WERI-Rb-1 (cell line): Measurements from ENCODE around the gene TOM1L2.

Experiments
- DNase-seq: peaks from one replicate; pipeline ENCODE4 v3.0.0-alpha.2; 2020
- H3K27ac ChIP-seq: fragments of 250-450 bp; sonication (Bioruptor Pico); 2 replicates; pipeline ENCODE4 v1.5.1; 2020; ENCODE audit warnings: mild to moderate bottlenecking, moderate library complexity
- H3K27me3 ChIP-seq: fragments of 250-450 bp; sonication (Bioruptor Pico); 2 replicates; pipeline ENCODE4 v1.5.1; 2021; ENCODE audit warnings: mild to moderate bottlenecking, low read depth, moderate library complexity; ENCODE audit not compliant: insufficient read depth, severe bottlenecking
- H3K36me3 ChIP-seq: fragments of 250-450 bp; sonication (Bioruptor Pico); 2 replicates; pipeline ENCODE4 v1.5.1; 2020; ENCODE audit warnings: mild to moderate bottlenecking, moderate library complexity
- H3K4me3 ChIP-seq: 2 replicates; pipeline ENCODE4 v1.5.1; 2011; ENCODE audit warnings: low read depth, mild to moderate bottlenecking, control low read depth, low read length
- H3K9me3 ChIP-seq: fragments of 250-450 bp; sonication (Bioruptor Pico); 2 replicates; pipeline ENCODE4 v1.5.1; 2021; ENCODE audit warnings: mild to moderate bottlenecking, moderate library complexity; ENCODE audit not compliant: severe bottlenecking
- TF ChIP-seq, protein P1 (sequence below): IDR thresholded peaks from 2 replicates; pipeline ENCODE4 v1.5.1; 2011; ENCODE audit warnings: low read depth, mild to moderate bottlenecking, control low read depth, inconsistent platforms, low read length

TOM1L2 gene

DNA sequence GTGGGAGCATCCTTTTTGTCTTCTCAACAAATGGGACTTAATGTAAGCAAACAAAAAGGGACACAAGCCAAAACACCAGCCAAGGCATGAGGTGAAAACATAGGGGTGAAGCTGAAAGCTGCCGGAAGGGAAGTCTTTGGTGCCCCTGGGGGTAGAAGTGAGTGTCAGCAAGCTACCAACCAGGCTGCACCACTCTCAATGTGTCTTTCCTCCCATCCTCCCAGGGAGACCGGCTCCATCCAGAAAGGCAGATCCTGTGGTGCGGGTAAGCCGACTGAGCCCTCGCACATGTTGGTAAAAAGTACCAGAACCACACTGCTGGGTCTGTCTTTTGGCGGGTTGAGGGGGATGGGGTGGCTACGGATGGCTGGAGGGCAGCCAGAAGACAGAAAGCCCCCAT lies 83.4 kb downstream of the TOM1L2 start:
- H3K27ac ChIP-seq = no peak overlapping the region
- peaks cover 6% of the 10 kb centered on the region; the same call in 1 of the 2 replicates for H3K36me3 ChIP-seq
- TF ChIP-seq, protein P1, sequence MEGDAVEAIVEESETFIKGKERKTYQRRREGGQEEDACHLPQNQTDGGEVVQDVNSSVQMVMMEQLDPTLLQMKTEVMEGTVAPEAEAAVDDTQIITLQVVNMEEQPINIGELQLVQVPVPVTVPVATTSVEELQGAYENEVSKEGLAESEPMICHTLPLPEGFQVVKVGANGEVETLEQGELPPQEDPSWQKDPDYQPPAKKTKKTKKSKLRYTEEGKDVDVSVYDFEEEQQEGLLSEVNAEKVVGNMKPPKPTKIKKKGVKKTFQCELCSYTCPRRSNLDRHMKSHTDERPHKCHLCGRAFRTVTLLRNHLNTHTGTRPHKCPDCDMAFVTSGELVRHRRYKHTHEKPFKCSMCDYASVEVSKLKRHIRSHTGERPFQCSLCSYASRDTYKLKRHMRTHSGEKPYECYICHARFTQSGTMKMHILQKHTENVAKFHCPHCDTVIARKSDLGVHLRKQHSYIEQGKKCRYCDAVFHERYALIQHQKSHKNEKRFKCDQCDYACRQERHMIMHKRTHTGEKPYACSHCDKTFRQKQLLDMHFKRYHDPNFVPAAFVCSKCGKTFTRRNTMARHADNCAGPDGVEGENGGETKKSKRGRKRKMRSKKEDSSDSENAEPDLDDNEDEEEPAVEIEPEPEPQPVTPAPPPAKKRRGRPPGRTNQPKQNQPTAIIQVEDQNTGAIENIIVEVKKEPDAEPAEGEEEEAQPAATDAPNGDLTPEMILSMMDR = peak; percentile 49
- H3K9me3 ChIP-seq = no peaks in the 10 kb centered on the region
- no peak overlapping the region for H3K4me3 ChIP-seq
- DNase-seq = no peak
- no peaks in the 10 kb centered on the region for H3K27me3 ChIP-seq

- no peaks in the 10 kb centered on the region for H3K9me3 ChIP-seq
- no peak overlapping the region for H3K27ac ChIP-seq
- TF ChIP-seq, protein P1 = no peak
- H3K36me3 ChIP-seq = peaks cover 6% of the 10 kb centered on the region; the same call in 1 of the 2 replicates
- no peak overlapping the region for H3K4me3 ChIP-seq
- H3K27me3 ChIP-seq = no peaks in the 10 kb centered on the region
- no peak for DNase-seq
Measured at GRCh38 chr17:17888371-17888770, 83.8 kb downstream of the TOM1L2 start.

DNA sequence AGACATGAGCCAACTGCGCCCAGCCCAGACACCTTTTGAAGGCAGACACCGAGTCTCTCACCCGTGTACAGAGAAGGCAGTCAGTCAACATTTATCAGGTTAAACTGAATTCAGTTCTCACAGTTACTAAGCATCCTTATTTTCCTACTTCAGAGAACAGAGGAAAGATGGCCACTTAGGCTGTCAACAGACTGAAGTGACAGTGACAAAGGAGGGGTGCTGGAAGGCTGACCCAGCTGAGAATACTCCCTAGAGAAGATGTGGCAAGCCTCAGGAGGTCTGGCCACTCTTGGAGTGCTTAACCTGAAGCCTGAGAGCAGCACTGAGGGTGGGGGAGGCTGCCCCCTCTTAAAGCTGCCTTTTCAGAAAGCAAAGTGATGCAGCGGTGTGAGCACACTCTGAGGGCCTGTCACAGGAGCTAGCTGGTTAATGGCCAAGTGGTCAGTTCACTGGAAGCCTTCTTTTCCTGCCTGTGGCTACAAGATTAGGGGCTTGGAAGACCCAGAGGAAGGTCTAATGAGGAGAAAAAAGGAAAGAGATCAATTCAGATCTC lies 84.4 kb downstream of the TOM1L2 start:
- Histone ChIP-seq H3K27me3 (no peaks in the 10 kb centered on the region), H3K9me3 (no peaks in the 10 kb centered on the region), H3K36me3 (peaks cover 2% of the 10 kb centered on the region; the same call in 1 of the 2 replicates), H3K4me3 (no peak overlapping the region), H3K27ac (no peak overlapping the region)
- TF ChIP-seq, protein P1 = no peak
- DNase-seq = no peak

DNA sequence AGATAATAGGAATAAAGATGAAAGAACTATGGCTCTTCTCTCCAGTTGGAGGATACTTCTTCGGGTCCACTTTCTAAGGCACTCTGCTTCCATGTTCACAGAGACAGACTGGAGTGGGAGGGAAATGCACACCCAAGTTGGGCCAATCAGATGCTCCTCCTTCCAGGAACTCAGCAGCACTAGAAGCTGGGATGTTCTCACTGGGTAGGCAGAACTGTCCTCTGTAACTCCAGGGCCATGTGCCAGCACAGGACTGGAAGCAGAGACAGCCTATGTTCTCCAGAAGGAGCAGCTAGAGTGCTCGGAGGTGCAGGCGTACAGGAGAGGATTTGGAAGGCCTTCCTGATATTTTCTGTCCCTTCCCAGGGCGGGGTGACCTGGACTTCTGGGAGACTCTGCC lies 85.5 kb downstream of the TOM1L2 start:
- Histone ChIP-seq H3K27me3 (no peaks in the 10 kb centered on the region), H3K27ac (peak overlapping the region; percentile 0; the same call in 1 of the 2 replicates), H3K9me3 (no peaks in the 10 kb centered on the region), H3K4me3 (no peak overlapping the region), H3K36me3 (no peaks in the 10 kb centered on the region; the same call in 1 of the 2 replicates)
- TF ChIP-seq, protein P1 = no peak
- DNase-seq = no peak

- Histone ChIP-seq H3K27me3 (no peaks in the 10 kb centered on the region), H3K36me3 (no peaks in the 10 kb centered on the region; the same call in 1 of the 2 replicates), H3K9me3 (no peaks in the 10 kb centered on the region), H3K4me3 (no peak overlapping the region), H3K27ac (peak overlapping the region; percentile 0)
- TF ChIP-seq, protein P1 = no peak
- peak; percentile 79 for DNase-seq
Measured at GRCh38 chr17:17886226-17886625, 86.0 kb downstream of the TOM1L2 start.
